GM06990 (cell line): ENCODE data around the gene HADHB.
"Not testable (repeated sequence)": the region's sequence is repeated elsewhere in the genome, so short reads cannot be mapped to it uniquely, and the experiment has no call there.

ENCODE experiments used
- DNase-seq: peaks from one replicate; pipeline ENCODE4 v3.0.0-alpha.2; 2011; ENCODE audit not compliant: insufficient read length; ENCODE audit errors: extremely low read depth
- H3K27me3 ChIP-seq: replicated peaks from 2 replicates; pipeline ENCODE4 v1.6.0; 2011; ENCODE audit warnings: low read length; ENCODE audit not compliant: control insufficient read depth, insufficient read depth
- H3K36me3 ChIP-seq: 2 replicates; pipeline ENCODE4 v1.5.1; 2011; ENCODE audit warnings: low read length; ENCODE audit not compliant: control insufficient read depth, insufficient read depth
- H3K4me3 ChIP-seq: replicated peaks from 2 replicates; pipeline ENCODE4 v1.5.1; 2011; ENCODE audit warnings: low read depth, mild to moderate bottlenecking, control low read depth, low read length
- TF ChIP-seq, protein P1 (sequence below): IDR thresholded peaks from 2 replicates; pipeline ENCODE4 v1.5.1; 2011; ENCODE audit warnings: low read length, control low read depth, mild to moderate bottlenecking, inconsistent platforms; ENCODE audit not compliant: insufficient read depth, poor library complexity, severe bottlenecking

The HADHB gene

DNA sequence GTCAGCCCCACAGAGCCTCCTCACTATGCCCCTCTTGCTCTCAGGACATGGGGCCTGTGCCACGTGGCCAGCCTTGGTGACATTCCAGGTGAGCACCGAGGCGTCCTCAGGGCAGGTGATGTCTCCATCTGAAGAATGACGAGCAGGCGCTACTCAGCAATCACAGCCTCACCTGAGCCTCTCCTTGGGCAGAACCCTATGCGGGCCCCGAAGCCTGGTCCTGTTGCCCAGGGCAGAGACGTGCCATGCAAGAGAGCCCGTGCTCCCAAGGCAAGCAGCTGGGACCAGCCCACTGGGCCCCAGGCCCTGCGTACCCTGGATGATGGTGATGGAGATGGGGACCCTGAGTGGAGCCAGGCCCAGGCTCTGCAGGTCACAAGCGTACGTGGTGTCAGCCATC, 68.7 kb downstream of the HADHB start:
- TF ChIP-seq, protein P1, sequence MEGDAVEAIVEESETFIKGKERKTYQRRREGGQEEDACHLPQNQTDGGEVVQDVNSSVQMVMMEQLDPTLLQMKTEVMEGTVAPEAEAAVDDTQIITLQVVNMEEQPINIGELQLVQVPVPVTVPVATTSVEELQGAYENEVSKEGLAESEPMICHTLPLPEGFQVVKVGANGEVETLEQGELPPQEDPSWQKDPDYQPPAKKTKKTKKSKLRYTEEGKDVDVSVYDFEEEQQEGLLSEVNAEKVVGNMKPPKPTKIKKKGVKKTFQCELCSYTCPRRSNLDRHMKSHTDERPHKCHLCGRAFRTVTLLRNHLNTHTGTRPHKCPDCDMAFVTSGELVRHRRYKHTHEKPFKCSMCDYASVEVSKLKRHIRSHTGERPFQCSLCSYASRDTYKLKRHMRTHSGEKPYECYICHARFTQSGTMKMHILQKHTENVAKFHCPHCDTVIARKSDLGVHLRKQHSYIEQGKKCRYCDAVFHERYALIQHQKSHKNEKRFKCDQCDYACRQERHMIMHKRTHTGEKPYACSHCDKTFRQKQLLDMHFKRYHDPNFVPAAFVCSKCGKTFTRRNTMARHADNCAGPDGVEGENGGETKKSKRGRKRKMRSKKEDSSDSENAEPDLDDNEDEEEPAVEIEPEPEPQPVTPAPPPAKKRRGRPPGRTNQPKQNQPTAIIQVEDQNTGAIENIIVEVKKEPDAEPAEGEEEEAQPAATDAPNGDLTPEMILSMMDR = no peak
- DNase-seq = no peak
- H3K4me3 ChIP-seq = no peak overlapping the region
- no peaks in the 10 kb centered on the region for H3K27me3 ChIP-seq
- no peaks in the 10 kb centered on the region for H3K36me3 ChIP-seq

GRCh38 chr2:26314243-26314642, 69.5 kb downstream of the HADHB start:
- DNase-seq = no peak
- TF ChIP-seq, protein P1 = no peak
- Histone ChIP-seq H3K4me3 (no peak overlapping the region), H3K27me3 (no peaks in the 10 kb centered on the region), H3K36me3 (no peaks in the 10 kb centered on the region)

GRCh38 chr2:26316041-26316440, 71.3 kb downstream of the HADHB start:
- Histone ChIP-seq H3K27me3 (no peaks in the 10 kb centered on the region), H3K36me3 (no peaks in the 10 kb centered on the region), H3K4me3 (no peak overlapping the region)
- TF ChIP-seq, protein P1 = peak; percentile 7
- DNase-seq = no peak

DNA sequence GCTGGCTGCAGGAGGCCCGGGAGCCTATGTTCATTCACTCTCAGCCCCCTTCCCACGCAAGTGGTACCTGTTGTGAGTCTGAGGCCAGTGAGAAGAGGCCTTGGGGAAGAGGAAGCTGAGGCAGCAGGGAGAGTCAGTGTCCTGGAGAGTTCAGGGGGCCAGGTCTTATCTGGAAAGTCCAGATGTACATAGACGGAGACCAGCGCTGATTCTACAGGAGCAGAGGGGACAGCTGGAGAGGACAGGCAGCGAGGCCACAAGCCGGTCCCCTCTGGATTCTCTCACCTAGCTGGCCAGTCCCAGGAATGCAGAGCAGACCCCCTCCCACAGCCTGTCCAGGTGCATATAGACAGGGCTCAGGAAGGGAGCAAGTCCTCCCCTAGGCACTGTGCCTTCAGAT, 72.1 kb downstream of the HADHB start:
- no peak for DNase-seq
- H3K4me3 ChIP-seq = no peak overlapping the region
- TF ChIP-seq, protein P1 = no peak
- H3K27me3 ChIP-seq = no peaks in the 10 kb centered on the region
- H3K36me3 ChIP-seq = no peaks in the 10 kb centered on the region

- Histone ChIP-seq H3K4me3 (no peak overlapping the region), H3K27me3 (no peaks in the 10 kb centered on the region), H3K36me3 (no peaks in the 10 kb centered on the region)
- no peak for DNase-seq
- TF ChIP-seq, protein P1 = no peak
These were observed 72.8 kb downstream of the HADHB start for GRCh38 chr2:26317377-26318105.

- H3K4me3 ChIP-seq = no peak overlapping the region
- TF ChIP-seq, protein P1 = no peak
- no peaks in the 10 kb centered on the region for H3K27me3 ChIP-seq
- H3K36me3 ChIP-seq = no peaks in the 10 kb centered on the region
- DNase-seq = no peak
These were observed 74.2 kb downstream of the HADHB start for GRCh38 chr2:26318950-26319349.

DNA sequence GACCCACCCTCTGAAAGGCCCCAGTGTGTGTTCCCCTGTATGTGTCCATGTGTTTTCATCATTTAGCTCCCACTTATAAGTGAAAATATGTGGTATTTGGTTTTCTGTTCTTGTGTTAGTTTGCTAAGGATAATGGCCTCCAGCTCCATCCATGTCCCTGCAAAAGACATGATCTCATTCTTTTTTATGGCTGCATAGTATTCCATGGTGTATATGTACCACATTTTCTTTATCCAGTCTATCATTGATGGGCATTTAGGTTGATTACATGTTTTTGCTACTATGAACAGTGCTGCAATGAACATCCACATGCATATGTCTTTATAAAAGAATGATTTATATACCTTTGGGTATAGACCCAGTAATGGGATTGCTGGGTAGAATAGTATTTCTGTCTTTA, 79.7 kb downstream of the HADHB start:
- not testable (repeated sequence) for H3K27me3 ChIP-seq, H3K4me3 ChIP-seq, H3K36me3 ChIP-seq, DNase-seq
